ENCODE data around the gene ARHGAP24.

- no peak for TF ChIP-seq CTCF (IDR thresholded peaks at IDR 0.05; ENCODE audit: low read depth, low read length, missing input control)
- TF ChIP-seq RAD21 (IDR thresholded peaks at IDR 0.05): no peak
- no peak for TF ChIP-seq MAX (IDR thresholded peaks at IDR 0.05)
- TF ChIP-seq JUND (IDR thresholded peaks at IDR 0.05): no peak
- TF ChIP-seq EGR1 (IDR thresholded peaks at IDR 0.05; ENCODE audit: low read depth in 2 of 2): no peak
- no peak for TF ChIP-seq RXRA (IDR thresholded peaks at IDR 0.05)
- no peak for TF ChIP-seq REST (IDR thresholded peaks at IDR 0.05)
These were observed 258.8 kb downstream of the ARHGAP24 start for GRCh38 chr4:85733798-85734197.

Measured in liver (tissue), 3 donors.